GM12873 (cell line): ENCODE measurements around the gene ING4.

Experiments
- TF ChIP-seq, protein P1 (sequence below): IDR thresholded peaks from 2 replicates; pipeline ENCODE4 v1.5.1; 2012; ENCODE audit warnings: low read depth, mild to moderate bottlenecking, moderate library complexity, low read length, control low read depth; ENCODE audit not compliant: insufficient read depth; ENCODE audit errors: missing control alignments

Gene ING4

DNA sequence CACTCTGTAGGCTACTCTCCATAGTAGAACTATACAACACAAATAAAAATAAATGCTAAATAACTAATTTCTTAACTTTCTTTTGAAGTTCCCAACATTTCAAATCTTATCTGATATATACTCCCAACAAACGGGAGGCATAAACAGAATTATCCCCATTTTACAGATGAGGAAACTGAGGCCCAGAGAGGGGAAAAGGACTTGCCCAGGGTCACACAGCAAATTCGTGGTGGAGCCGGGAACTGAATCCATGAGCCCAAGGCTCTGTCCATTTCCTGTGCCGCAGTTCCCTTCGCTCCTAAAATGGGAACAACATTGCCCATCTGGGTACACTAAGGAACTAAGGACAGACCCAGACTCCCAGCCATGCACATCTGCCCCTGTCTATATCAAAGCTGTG, 14.0 kb upstream of the ING4 start:
- TF ChIP-seq, protein P1, sequence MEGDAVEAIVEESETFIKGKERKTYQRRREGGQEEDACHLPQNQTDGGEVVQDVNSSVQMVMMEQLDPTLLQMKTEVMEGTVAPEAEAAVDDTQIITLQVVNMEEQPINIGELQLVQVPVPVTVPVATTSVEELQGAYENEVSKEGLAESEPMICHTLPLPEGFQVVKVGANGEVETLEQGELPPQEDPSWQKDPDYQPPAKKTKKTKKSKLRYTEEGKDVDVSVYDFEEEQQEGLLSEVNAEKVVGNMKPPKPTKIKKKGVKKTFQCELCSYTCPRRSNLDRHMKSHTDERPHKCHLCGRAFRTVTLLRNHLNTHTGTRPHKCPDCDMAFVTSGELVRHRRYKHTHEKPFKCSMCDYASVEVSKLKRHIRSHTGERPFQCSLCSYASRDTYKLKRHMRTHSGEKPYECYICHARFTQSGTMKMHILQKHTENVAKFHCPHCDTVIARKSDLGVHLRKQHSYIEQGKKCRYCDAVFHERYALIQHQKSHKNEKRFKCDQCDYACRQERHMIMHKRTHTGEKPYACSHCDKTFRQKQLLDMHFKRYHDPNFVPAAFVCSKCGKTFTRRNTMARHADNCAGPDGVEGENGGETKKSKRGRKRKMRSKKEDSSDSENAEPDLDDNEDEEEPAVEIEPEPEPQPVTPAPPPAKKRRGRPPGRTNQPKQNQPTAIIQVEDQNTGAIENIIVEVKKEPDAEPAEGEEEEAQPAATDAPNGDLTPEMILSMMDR, result no peak

DNA sequence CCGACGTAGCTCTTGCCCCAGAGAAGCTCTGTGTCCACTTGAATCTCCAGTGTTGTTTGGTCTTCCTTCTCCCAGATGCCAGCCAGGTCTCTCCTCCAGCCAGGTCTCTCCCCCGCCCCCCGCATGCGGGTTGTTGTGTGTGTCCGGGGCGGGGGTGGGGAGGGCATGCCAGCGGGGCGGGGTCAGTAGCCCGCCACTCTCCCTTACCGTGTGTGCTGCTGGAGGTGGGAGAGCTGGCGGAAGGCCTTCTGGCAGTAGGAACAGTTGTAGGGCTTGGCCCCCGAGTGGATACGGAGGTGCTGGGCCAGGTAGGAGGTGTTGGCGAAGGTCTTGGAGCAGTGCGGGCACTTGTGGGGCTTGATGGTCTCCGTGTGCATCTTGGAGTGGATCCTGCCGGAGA, 9.2 kb upstream of the ING4 start:
- TF ChIP-seq, protein P1, result no peak

DNA sequence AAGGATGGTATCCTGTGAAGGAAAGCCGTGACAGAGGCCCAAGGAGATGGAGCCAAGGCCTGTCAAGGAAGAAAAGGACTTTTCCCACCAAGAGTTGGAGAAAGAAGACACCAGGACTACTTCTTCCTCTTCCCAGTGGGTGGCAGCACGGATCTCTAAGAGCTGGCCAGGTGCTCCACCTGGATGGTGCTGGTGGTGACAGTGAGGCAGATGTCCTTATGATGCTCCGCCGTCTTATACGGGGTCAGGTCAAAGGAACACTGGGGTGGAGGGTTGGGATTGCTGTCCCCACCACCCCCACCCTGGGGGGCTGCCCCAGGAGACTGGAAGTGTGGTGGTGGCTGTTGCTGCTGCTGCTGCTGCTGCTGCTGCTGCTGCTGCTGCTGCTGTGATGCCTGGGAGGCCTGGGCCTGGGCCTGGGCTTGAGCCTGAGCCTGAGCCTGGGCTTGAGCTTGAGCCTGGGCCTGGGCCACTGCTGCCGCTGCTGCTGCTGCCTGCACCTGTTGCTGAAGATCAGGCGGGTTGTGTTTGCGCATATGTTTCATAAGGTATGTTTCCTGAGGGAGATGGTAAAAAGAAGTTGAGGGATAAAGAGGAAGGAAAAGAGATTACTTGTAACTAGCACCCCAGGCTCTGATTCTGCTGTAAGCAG, 4.8 kb upstream of the ING4 start:
- TF ChIP-seq, protein P1, result peak; percentile 22

DNA sequence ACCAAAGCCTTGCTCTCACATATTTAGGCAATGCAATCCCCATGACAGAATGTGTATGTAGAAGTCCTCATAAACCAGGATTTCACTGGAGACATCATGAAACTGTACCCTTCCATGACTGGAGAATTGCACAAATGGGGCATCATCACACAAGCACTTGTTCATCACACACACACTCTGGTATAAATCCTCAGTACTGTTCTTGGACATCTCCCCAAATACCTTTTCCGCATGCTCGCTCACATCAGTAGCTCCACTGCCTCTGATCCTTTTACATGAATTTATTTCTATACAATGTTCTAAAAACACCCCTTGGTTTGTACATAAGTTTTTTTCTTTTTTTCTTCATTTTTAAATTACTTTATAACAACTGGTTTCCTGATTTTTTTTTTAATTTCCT, 3.3 kb upstream of the ING4 start:
- TF ChIP-seq, protein P1, result no peak

DNA sequence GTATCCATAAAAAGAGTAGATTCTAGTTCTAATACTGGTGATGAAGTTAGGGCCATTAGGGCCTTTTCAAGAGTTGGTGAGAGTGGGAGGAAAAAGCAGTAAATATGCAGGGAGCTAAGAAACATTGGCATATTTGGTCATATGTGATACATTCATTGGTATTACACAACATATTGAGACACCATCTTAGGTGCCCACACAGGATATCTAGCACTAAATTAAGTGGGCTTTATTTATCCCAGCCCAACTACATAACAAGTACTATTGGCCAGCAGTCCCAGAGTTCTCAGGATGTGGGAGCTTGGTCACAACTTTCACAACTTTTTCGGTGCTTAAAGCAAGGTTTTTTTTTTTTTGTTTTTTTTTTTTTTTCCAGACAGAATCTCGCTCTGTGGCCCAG, 2.0 kb upstream of the ING4 start:
- TF ChIP-seq, protein P1, result no peak

DNA sequence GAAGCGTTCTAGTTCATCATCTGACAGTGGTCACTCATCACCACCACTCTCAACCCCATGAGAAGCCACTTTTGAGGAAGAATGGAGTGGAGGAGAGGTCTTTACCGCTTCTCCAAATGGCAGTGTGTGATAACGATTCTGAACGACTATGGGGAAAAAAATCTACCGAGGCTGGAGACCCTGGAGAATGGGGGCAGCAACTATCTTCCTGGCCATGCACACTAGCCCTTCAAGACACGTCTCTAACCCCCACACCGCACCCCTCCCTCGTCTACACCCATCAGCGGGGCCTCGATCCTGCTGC, 365 bp downstream of the ING4 start:
- TF ChIP-seq, protein P1, result no peak

DNA sequence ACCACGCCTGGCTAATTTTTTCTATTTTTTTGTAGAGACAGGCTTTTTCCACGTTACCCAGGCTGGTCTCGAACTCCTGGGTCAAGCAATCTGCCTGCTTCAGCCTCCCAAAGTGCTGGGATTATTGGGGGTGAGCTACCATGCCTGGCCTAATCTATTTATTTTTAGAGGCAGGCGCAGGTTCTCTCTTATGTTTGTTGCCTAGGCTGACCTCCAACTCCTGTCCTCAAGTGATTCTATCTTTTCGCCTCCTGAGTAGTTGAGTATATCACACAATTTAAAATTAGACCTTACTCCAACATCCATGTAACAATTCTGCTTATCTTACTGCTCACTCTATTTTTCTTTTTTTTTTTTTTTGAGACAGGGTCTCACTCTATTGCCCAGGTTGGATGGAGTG, 8.9 kb downstream of the ING4 start:
- TF ChIP-seq, protein P1, result no peak
